Cardiac muscle cell (in vitro differentiated cells and primary cell): ENCODE measurements around the gene NISCH. TPM values are rescaled to one million over a fixed set of nuclear protein-coding genes. Genes with fewer than 3 reads are reported as not detected.

Source experiments
- DNase-seq, 2 donors: peaks; one replicate each; pipeline versions ENCODE4 v3.0.0 to v3.0.0-alpha.2; 2010 to 2017; ENCODE audit warnings: low read depth in 1 of 2, low spot score in 1 of 2
- H3K27ac ChIP-seq: fragments of 200-600 bp; sonication (generic); 2 replicates; pipeline ENCODE4 v1.5.1; 2016
- H3K27me3 ChIP-seq: fragments of 200-600 bp; sonication (generic); 2 replicates; pipeline ENCODE4 v1.6.0; 2016; ENCODE audit warnings: control low read depth
- H3K36me3 ChIP-seq: fragments of 200-600 bp; sonication (generic); 2 replicates; pipeline ENCODE4 v1.5.1; 2016; ENCODE audit warnings: control low read depth
- H3K4me1 ChIP-seq: fragments of 200-600 bp; sonication (generic); 2 replicates; pipeline ENCODE4 v1.8.1; 2017; ENCODE audit warnings: low read depth, mild to moderate bottlenecking, mixed run types
- H3K4me3 ChIP-seq: fragments of 200-600 bp; sonication (generic); 2 replicates; pipeline ENCODE4 v1.5.1; 2016; ENCODE audit warnings: mild to moderate bottlenecking
- H3K9me3 ChIP-seq: fragments of 200-600 bp; sonication (generic); 2 replicates; pipeline ENCODE4 v1.5.1; 2017; ENCODE audit warnings: low read depth, mild to moderate bottlenecking, control low read depth
- CTCF ChIP-seq: IDR thresholded peaks from 2 replicates; pipeline ENCODE4 v1.5.1; 2012; ENCODE audit warnings: low read depth, mild to moderate bottlenecking, low read length
- polyA plus RNA-seq: library from polyadenylated mRNA; unstranded; fragments of >200 nt; fragmentation: Nextera tagmentation; extraction: Ambion mirVana; gene quantifications from 2 replicates; pipeline ENCODE4 v1.2.1, GENCODE V29; 2016
- total RNA-seq: library from RNA; depleted of rRNA; stranded (reverse); fragments of >200 nt; gene quantifications from 2 replicates; pipeline ENCODE4 v1.2.3, GENCODE V29; 2016

Gene NISCH
- total and polyA plus RNA-seq, 2 experiments from 2014 or later: 80.8 to 205 TPM

- H3K9me3 ChIP-seq: no peaks in the 10 kb centered on the region
- peak within 1 kb of the TSS; percentile 59 for H3K4me3 ChIP-seq
- H3K4me1 ChIP-seq: peaks cover 49% of the 10 kb centered on the region
- TF ChIP-seq CTCF: no peak
- peaks cover 33% of the 10 kb centered on the region for H3K36me3 ChIP-seq
- H3K27me3 ChIP-seq: no peaks in the 10 kb centered on the region
- H3K27ac ChIP-seq: peak within 1 kb of the TSS; percentile 99
- DNase-seq: peak in 1 of 2 donors; percentile 90
These were observed 1.7 kb upstream of the NISCH start, which contains the start of gene TNNC1 for GRCh38 chr3:52453496-52454249. Gene TNNC1, minus strand, starts transcription at chr3:52454041. Its CDS starts 26 bp downstream, at chr3:52454015.

GRCh38 chr3:52454250-52454937 is 1.0 kb upstream of the NISCH start:
- DNase-seq: no peak
- Histone ChIP-seq H3K9me3 (no peaks in the 10 kb centered on the region), H3K27ac (peak overlapping the region; percentile 99), H3K36me3 (peaks cover 40% of the 10 kb centered on the region), H3K4me1 (peaks cover 49% of the 10 kb centered on the region), H3K4me3 (peak overlapping the region; percentile 59), H3K27me3 (no peaks in the 10 kb centered on the region)
- no peak for TF ChIP-seq CTCF

DNA sequence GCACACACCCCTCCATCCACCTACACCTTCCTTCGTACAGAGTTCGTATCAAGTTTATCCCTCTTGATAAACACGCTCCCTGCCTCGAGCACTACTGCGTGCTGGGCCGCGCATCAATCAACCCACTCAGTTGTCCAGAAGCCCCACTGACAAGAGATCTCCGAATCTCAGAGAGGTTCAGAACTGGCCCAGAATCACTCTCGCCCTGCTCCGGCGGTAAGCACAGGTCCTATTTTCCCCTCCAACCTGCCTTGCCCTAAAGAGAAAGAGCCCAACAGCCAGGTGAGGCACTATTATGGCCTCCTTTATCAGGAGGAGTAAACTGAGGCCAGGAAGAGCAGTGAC is 494 bp upstream of the NISCH start:
- peak overlapping the region; percentile 87 for H3K4me3 ChIP-seq
- peak overlapping the region; percentile 99 for H3K27ac ChIP-seq
- no peaks in the 10 kb centered on the region for H3K27me3 ChIP-seq
- H3K36me3 ChIP-seq: peaks cover 43% of the 10 kb centered on the region
- DNase-seq: no peak
- TF ChIP-seq CTCF: no peak
- peaks cover 46% of the 10 kb centered on the region for H3K4me1 ChIP-seq
- no peaks in the 10 kb centered on the region for H3K9me3 ChIP-seq

GRCh38 chr3:52456169-52456799 is 880 bp downstream of the NISCH start:
- H3K4me3 ChIP-seq: peak overlapping the region; percentile 87
- H3K36me3 ChIP-seq: peaks cover 45% of the 10 kb centered on the region
- H3K27me3 ChIP-seq: no peaks in the 10 kb centered on the region
- H3K27ac ChIP-seq: peak overlapping the region; percentile 99
- no peak for TF ChIP-seq CTCF
- H3K9me3 ChIP-seq: no peaks in the 10 kb centered on the region
- peaks cover 35% of the 10 kb centered on the region for H3K4me1 ChIP-seq
- peak in 1 of 2 donors; percentile 70 for DNase-seq

- Histone ChIP-seq H3K27ac (peak overlapping the region; percentile 99), H3K36me3 (peaks cover 42% of the 10 kb centered on the region), H3K9me3 (no peaks in the 10 kb centered on the region), H3K4me1 (peaks cover 32% of the 10 kb centered on the region), H3K4me3 (peak overlapping the region; percentile 87), H3K27me3 (no peaks in the 10 kb centered on the region)
- TF ChIP-seq CTCF: no peak
- no peak for DNase-seq
These were observed 1.4 kb downstream of the NISCH start for GRCh38 chr3:52456800-52457183.
